DLD1 (cell line): ENCODE data around the gene CACNB1.
"Not testable (repeated sequence)": the region's sequence is repeated elsewhere in the genome, so short reads cannot be mapped to it uniquely, and the experiment has no call there.

Experiments
- in situ Hi-C: cut with HindIII; loops from 2 replicates; pipeline ENCODE4 v1.10.0; 2017; ENCODE audit warnings: low sequenced_read_pairs

The CACNB1 gene

GRCh38 chr17:39178536-39178935 is 18.9 kb downstream of the CACNB1 start:
- in situ Hi-C loops: loop anchor here (25.0 kb wide), 1 partner anchor 291 kb away; no protein-coding TSS in a partner anchor

GRCh38 chr17:39177256-39177655 is 20.2 kb downstream of the CACNB1 start:
- in situ Hi-C loops: loop anchor here (25.0 kb wide), 1 partner anchor 290 kb away; no protein-coding TSS in a partner anchor

- in situ Hi-C loops: loop anchor here (25.0 kb wide), 1 partner anchor 288 kb away; no protein-coding TSS in a partner anchor
Observed at GRCh38 chr17:39175695-39176093, 21.8 kb downstream of the CACNB1 start.

- in situ Hi-C loops: loop anchor here (25.0 kb wide), 1 partner anchor 288 kb away; no protein-coding TSS in a partner anchor
Observed at GRCh38 chr17:39174920-39175694, 22.4 kb downstream of the CACNB1 start.

- in situ Hi-C loops: no loop called here
Observed at GRCh38 chr17:39173526-39174274, 23.8 kb downstream of the CACNB1 start.

- in situ Hi-C loops: no loop called here
Observed at GRCh38 chr17:39173080-39173479, 24.4 kb downstream of the CACNB1 start.

GRCh38 chr17:39171933-39172332 is 25.5 kb downstream of the CACNB1 start:
- in situ Hi-C loops: no loop called here

GRCh38 chr17:39170558-39170957 is 26.9 kb downstream of the CACNB1 start:
- in situ Hi-C loops: no loop called here

GRCh38 chr17:39170109-39170508 is 27.4 kb downstream of the CACNB1 start:
- in situ Hi-C loops: no loop called here

- in situ Hi-C loops: no loop called here
Observed at GRCh38 chr17:39169518-39169917, 28.0 kb downstream of the CACNB1 start.

GRCh38 chr17:39169101-39169500 is 28.4 kb downstream of the CACNB1 start:
- in situ Hi-C loops: no loop called here

GRCh38 chr17:39168503-39168902 is 29.0 kb downstream of the CACNB1 start:
- in situ Hi-C loops: not testable (repeated sequence)

- in situ Hi-C loops: no loop called here
Observed at GRCh38 chr17:39167476-39167875, 30.0 kb downstream of the CACNB1 start.

GRCh38 chr17:39166437-39167335 is 30.8 kb downstream of the CACNB1 start:
- in situ Hi-C loops: no loop called here

- in situ Hi-C loops: no loop called here
Observed at GRCh38 chr17:39165841-39166349, 31.6 kb downstream of the CACNB1 start, which contains the start of gene ARL5C. Gene ARL5C, minus strand, starts transcription at chr17:39166161. Its CDS starts 401 bp downstream, at chr17:39165760.

GRCh38 chr17:39165178-39165840 is 32.2 kb downstream of the CACNB1 start:
- in situ Hi-C loops: no loop called here

GRCh38 chr17:39164675-39165143 is 32.8 kb downstream of the CACNB1 start:
- in situ Hi-C loops: no loop called here

GRCh38 chr17:39161962-39162361 is 35.5 kb downstream of the CACNB1 start:
- in situ Hi-C loops: no loop called here

GRCh38 chr17:39158623-39159022 is 38.8 kb downstream of the CACNB1 start:
- in situ Hi-C loops: no loop called here

GRCh38 chr17:39156491-39156890 is 41.0 kb downstream of the CACNB1 start:
- in situ Hi-C loops: no loop called here
